GM19239 (cell line): ENCODE data around the gene GABRG3.
A peak's percentile ranks its signal among the peaks of the same experiment; 100 is the strongest.
"Not testable (repeated sequence)": the region's sequence is repeated elsewhere in the genome, so short reads cannot be mapped to it uniquely, and the experiment has no call there.

Source experiments
- DNase-seq: peaks from one replicate; pipeline ENCODE4 v3.0.0; 2011; ENCODE audit warnings: low spot score; ENCODE audit not compliant: insufficient read length
- FAIRE-seq: peaks from 2 replicates; lab custom pipeline; 2011; peaks lifted over from hg19 to GRCh38; lab: Jason Lieb, UNC

GABRG3 gene

DNA sequence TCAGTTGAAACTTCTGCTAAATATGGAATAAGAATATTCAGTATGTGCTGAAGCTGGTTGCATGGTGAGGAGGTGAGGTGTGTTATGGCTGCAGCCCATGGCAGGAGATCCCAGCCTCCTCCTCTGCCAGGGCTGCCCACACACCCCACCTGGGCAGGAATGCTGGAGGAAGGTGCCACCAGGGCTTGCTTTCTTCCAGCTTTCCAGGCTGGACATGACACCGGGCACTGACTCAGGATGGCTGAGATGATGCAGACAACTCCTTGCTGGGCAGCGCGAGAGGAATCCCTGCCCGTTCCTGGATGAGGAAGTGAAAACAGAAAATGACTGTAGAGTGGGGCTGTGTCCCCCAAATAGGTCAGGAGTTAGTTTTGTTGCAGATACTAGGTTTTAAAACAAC, 14.1 kb downstream of the GABRG3 start:
- FAIRE-seq (no peak), DNase-seq (no peak)

DNA sequence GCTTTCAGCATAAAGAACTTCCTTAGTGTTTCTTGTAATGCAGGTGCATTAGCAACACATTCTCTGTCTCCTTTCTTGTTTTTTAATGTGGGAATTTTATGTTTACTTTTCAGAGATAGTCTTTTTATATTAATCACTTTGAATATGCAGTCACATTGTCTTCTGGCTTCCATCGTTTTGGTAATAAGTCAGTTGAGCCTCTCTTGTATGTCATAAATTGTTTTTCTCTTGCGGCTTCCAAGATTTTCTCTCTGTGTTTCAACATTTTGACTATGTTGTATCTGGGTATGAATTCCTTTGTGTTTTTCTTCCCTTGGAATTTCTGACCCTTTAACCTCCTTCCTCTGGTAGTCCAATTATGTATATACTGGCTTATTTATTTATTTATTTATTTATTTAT, 25.3 kb downstream of the GABRG3 start:
- FAIRE-seq (no peak), DNase-seq (no peak)

DNA sequence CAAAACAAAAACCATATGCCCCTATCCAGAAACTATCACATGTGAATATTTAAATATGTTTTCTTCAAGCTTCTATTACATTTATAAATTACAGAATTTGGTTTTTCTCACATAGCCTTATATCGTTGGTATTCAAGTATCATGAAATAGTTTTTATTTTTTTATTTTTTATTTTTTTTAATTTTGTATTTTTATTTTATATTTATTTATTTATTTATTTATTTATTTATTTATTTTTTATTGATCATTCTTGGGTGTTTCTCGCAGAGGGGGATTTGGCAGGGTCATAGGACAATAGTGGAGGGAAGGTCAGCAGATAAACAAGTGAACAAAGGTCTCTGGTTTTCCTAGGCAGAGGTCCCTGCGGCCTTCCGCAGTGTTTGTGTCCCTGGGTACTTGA, 32.0 kb downstream of the GABRG3 start:
- FAIRE-seq, DNase-seq: not testable (repeated sequence)

DNA sequence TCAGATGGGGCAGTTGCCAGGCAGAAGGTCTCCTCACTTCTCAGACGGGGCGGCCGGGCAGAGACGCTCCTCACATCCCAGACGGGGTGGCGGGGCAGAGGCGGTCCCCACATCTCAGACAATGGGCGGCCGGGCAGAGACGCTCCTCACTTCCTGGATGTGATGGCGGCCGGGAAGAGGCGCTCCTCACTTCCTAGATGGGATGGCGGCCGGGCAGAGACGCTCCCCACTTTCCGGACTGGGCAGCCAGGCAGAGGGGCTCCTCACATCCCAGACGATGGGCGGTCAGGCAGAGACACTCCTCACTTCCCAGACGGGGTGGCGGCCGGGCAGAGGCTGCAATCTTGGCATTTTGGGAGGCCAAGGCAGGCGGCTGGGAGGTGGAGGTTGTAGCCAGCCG, 33.2 kb downstream of the GABRG3 start:
- not testable (repeated sequence) for FAIRE-seq, DNase-seq

DNA sequence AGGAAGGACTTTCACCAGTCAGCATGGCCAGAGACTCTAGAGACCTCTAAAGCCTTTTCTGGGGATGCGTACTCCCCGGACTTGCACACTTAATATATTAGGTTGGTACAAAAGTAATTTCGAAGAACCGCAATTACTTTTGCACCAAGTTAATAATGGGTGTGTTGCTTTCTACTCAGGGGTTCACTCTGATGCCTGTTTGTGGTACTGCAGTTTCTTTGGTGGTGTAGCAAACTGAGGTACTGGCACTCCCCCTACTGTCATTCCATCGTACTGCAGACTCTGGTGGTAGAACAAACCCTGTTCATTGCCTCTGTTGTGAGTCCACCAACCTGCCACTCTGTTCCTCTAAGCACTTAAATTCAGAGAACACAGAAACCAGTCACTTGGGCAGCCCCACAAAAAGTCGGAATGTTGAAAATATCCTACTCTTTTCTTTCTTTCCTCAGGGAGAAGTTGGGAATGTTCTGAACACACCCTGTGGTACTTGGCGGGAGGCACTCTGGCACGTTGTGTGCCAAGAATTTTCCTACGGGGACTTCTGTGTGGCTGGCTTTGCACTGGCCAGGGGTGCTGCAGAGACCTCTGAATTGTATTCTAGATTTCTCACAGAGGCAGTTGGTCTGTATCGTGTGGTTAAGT, 46.3 kb downstream of the GABRG3 start:
- DNase-seq (peak; percentile 52), FAIRE-seq (no peak)

DNA sequence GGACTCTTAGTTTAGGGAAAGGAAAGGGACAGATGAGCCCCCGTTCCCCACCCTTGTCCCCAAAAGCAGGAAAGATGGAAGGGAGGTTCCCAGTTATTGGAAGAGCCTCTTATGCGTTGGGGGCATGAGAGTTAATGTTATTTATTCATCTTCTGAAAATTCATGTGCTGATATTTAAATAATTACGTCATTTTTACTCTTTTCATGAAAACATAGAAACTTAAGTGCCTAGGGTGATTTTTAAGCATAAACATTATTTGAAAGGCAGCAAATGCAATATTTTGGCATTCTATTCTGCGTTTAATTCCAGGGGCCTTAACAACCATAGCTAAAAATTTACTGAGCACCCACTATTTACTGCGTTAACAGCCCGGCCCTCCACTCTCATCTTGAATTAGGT, 48.7 kb downstream of the GABRG3 start:
- DNase-seq = no peak
- no peak for FAIRE-seq

DNA sequence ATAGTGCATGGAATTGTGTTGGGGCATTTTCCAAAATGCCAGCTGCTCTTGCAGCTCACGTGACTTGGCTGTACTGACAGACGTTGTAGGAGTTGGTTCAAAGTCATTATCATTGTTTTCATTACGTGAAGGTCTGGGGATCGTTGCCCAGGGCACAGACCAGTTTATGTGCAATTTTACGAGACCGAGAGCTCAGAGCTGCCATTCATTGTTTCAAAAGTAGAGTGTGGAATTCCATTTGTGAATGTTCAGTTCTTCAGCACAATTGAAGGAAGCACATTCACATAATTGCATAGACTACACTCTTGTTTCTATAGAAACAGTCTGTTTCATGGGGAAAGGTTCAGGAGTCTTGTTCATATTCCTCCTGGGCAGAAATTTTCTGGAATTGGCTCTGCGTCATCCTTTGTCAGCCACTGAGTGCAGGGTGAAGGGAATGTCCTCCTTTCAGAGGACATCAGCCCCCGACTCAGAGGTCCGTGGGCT, 54.5 kb downstream of the GABRG3 start:
- no peak for FAIRE-seq
- no peak for DNase-seq

DNA sequence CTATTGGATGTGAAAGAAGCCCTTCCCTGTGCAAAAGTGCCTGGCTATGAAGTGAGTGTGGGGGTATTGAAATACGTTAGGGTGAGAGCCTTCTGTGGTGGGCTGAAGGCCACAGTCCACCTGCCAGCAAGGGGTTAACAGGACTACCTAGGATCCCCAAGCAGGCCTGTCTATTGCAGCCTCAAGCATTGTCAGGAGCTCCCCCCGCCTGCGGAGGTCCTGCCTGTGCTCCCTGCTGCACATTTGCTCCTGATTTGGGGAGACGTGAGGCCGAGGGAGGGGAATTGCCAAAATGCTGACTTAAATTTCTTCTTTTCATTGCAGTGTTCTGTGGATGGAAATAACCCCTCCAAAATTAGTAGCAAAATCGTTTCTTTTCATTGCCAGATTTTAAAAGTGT, 56.2 kb downstream of the GABRG3 start:
- FAIRE-seq (no peak), DNase-seq (no peak)

DNA sequence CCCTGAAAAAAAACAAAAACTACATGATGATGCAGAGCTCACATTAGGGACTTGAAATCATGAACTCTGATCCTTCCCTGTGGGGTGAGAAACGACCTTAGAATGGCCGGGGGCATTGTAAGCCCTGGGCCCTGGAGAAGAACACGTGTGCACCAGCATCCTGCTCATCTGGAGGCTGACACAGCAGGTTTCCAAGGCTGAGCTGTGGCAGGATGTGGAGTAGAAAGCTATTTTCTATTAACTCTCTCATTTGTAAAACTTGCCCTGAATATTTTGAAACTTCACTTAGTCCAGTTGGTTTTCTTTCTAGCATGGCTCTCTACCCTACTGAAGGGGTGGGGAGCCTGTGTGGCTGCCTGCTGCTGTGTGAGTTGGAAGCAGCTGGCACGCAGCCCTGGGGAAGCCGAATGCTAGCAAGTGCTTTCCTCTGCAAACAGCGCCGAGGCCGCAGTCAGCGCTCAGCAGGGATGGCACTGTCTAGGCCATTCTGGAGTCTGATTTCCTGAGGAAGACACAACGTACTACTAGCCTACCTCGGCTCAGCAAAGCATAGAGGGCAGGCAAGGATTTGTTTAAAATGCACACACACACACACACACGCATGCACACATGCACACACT, 58.0 kb downstream of the GABRG3 start:
- DNase-seq (no peak), FAIRE-seq (no peak)

DNA sequence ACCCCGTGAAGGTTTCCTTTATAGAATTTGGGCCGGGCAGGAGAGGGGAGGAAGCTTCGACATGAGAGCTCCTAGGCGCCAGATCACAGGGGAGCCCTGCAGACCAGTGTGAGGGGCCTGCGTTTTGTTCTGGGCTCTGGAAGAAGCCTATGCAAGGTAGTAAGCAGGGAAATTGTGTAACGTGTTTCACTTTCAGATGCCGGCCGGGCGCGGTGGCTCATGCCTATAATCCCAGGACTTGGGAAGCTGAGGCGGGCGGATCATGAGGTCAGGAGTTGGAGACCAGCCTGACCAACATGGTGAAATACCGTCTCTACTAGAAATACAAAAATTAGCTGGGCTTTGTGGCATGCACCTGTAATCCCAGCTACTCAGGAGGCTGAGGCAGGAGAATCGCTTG, 65.2 kb downstream of the GABRG3 start:
- DNase-seq (no peak), FAIRE-seq (no peak)

DNA sequence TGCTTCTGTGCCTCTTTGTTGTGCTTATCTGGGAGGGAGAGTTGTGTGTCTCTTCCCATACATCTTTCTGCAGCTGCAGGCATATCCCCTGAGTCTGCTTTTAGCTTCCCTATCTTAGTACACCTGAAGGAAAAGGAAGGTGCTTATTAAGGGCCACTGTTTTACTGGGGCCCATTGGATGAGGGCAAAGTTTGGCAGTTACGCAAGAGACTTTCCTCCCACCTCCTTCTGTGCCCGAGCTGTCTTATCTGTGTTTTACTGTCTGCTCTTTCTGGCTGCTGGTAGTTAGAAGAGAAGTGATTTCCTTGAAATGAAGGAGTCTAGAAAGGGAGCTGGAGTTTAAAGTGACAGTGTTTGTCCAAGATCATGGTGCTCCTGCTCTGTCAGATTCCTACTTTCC, 66.5 kb downstream of the GABRG3 start:
- DNase-seq = no peak
- no peak for FAIRE-seq

DNA sequence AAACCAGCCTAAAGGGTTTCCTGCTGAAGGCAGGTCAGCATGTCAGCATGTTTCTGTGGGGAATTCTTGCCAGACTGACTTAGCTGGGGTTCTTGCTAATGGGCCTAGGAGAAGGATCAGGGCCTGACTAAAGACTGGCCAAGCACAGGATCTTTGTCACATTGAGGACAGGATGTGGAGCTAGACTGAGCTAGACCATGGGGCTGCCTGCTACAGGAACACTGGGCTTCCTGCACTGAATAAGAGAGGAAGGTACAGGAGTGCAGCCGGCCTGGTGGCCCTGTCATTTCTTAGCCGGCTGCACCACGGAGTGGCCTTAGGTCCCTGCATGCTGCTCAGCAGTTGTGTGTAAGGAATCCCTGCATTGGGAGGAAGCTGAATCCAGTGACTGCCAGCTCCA, 68.2 kb downstream of the GABRG3 start:
- no peak for DNase-seq
- FAIRE-seq = no peak

DNA sequence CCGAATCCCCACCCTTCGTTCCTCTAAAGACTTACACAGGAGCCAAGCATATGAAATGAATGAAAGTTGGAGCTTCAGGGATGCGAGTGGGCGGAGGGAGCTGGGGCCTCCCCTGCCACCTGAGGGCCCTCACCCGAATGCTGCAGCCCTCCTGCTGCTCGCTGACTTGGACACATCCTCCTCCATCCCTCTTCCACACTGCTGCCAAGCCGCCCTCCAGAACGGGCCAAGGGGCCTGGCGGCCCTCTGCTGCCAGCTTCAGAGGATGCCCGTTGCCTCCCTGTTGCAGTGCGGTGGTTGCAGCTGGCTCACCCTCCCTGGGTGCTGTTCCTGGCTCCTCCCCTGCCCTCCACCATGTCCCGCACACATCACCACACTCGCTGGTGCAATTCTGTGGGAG, 71.2 kb downstream of the GABRG3 start:
- FAIRE-seq (no peak), DNase-seq (no peak)

DNA sequence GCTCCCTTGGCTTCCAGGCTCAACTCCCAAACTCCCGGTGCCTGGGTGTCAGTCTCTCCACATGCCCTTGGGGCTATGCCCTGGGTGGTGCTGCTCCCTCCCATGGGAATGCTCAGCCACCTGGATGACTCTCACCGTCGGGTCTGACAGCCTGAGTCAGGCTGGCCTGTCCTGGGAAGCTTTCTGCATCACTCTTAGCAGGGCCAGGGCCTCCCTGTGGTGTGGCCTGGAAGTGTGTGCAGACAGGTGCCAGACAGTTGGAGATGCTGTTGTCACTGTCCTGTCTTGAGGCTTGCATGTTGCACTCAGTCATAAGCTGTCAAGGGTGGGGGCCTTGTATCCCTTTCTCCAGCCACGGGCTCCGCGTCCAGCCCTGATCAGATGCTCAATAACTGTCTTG, 71.7 kb downstream of the GABRG3 start:
- no peak for DNase-seq
- FAIRE-seq = no peak

DNA sequence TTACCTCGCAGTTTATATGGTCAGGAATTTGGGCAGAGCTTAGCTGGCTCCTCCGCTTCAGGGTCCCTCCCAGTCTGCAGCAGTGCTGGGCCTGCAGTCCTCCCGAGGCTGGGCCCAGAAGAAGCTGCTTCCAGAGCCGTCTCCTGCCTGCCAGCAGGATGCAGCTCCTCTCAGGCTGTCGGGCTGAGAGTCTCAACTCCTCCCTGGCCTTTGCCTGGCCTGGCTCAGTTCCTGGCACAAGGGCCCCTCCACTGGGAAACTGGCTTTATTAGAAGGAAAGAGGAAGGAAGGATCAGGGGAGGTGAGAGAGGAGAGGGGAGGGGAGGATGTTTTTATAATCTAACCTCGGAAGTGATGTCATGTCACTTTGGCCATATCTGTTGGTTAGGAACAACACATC, 72.8 kb downstream of the GABRG3 start:
- no peak for FAIRE-seq
- DNase-seq = no peak

DNA sequence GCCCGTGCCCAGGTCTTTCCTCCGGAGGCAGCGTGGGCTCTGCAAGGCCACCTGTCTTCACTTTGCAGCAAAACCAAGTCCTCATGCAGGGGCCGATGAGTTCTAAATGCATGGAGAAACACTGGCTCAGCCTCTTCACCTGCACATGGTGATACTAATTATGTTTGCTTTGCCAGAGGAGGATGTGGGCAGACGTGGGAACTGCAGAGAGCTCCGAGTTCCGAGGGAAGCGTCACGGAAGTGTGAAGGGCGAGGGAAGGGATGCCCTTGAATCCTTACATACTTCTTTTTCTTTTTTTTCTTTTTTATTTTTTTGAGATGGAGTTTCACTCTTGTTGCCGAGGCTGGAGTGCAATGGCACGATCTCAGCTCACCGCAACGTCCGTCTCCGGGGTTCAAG, 74.8 kb downstream of the GABRG3 start:
- no peak for FAIRE-seq
- no peak for DNase-seq

DNA sequence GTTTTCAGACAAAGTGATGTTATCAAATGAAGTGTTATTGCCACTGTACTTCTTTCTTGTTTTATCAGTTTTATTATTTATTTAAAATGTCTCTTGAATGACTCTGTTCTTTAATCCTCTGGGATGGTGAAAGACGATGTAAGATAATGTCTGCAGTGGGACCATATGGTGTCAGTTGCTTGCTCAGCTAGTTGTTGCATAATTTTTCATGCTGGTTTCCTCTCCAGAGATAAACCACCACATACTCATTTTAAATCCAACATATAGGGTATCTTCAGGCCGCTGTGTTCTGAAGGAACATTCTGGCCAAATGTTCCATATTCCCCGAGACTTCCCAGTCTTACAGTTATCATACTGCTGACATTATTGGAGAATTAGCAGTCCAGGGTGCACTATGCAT, 75.9 kb downstream of the GABRG3 start:
- FAIRE-seq (no peak), DNase-seq (no peak)

DNA sequence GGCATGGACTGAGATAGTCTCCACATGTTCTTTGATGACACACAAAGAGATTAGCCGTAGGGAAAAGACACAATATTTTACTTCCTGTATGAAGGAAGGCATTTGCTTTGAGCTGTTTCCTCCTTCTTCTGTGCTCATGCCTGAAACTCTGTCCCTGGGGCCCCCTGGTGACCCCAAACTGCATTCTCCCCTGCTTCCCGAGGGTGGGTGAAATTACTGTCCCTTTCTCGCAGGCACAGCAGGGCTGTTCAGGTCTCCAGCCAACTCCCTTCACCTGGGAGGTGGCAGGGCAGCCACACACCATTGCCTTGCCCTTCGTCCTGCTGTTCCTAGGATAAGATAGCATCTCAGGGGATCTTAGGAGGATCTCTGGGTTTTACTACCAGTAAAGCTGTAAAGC, 79.2 kb downstream of the GABRG3 start:
- DNase-seq = no peak
- no peak for FAIRE-seq

DNA sequence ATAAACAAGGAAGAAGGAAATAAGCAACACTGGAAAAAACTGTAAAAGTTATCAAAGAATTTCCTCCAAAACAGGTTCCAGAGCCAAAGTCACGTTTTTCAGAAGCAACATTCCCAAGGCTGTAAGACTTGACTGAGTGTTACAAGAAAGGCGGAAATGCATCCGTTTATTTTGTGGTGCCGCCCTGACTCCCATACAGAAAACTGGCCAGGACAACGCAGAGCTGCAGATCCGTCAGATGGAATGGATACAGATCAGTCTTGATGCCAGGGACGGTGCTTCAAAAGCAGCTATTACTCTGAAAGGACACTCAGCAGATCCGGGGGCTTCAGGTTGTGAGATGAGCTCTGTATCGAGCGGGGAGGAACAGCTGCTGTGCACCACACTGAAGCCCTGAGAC, 83.4 kb downstream of the GABRG3 start:
- FAIRE-seq = no peak
- no peak for DNase-seq

DNA sequence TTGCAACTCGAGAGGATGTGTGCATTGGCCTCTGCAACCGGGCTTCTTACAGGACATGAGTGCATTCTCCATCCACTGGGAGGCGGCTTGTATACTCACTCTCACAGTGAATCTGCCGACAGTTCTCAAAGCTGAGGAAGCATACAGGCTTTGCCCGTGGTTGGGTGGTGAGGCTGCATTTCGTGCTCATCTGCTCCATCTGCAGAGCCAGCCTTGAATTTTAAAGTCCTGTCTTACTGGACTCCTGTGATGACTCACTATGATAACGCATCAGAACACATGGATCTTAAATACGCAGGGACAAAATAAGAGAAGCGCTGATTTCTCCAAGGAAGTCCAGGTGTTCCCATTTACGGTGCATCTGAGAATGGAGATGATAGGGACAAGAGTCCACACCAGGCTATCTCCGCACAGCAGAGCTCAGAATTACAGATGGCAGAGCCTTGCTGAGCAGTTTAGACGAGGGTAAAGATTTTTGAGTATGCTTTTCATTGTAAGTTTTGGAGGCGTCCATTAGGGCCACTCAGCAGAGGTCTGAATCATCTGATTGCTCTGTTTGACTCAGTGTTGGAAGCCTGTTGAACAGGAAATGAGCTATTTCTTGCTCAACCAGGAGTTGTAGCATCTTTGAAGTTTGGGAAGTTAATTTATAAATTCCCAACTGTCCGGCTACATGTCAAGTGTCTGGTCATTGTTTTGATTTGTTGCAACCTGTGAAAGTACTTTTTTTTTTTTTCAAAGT, 87.1 kb downstream of the GABRG3 start:
- no peak for DNase-seq
- FAIRE-seq = no peak

DNA sequence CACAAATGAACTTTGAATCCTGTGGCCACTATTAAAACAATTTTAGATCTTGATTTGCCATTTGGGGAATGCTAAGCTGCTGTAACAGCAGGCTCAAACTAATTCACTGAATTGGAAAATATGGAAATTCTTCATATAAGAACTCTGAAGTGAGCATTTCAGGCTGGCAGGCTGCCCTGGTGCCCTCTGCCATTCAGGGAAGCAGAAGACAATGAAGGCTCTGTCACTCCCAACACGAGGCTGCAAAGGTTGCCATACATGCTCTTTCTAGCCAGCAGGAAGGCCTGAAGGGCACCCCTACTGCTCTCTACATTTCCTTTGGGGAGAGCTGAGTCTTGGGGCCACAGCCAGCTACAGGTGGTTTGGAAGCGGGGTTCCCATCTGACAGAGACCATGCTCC, 88.0 kb downstream of the GABRG3 start:
- no peak for FAIRE-seq

More for the DNA sequence above, 88.0 kb downstream of the GABRG3 start:
- DNase-seq = no peak
